NCI-H2029 (cell line): ENCODE measurements around the gene LPCAT1.

Experiments
- DNase-seq: peaks from one replicate; lab custom pipeline; 2025; lab: John Stamatoyannopoulos, UW

Gene LPCAT1

DNA sequence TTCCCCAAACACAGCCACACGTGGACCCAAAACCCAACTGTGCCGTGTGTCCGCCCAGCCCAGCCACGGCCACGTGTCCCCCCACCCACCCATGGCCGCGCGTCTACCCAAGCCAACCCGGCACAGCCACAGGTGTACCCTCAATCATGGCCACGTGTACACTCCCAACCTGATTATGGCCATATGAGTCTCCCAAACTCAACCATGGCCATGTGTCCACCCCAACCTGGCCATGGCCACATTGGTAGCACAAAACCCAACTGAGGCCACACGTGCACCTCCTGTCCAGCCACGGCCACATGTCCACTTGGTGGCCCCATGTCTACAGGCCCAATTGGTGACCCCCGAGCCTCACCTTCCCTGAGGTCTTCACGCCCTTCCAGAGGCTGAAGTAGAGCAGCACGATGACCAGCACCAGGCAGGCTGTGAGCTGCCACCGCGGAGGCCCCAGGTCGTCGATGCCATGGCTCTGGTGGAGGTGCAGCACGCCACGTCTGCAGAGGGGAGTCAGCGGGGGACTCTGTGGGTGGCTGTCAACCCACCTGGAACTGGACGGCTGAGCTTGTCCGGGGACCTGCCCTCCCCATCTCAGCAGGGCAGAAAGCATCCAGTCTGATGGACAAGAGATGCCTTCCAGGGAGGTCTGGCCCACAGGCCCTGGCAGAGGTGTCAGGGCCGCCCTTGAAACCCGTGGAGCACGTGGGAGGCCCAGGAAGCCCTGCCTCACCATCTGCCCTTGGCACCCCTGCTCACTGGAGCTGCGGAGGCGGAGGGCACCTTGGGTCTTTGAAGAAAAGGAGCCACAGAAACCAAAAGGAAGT, 102.0 kb downstream of the LPCAT1 start:
- DNase-seq, result no peak

DNA sequence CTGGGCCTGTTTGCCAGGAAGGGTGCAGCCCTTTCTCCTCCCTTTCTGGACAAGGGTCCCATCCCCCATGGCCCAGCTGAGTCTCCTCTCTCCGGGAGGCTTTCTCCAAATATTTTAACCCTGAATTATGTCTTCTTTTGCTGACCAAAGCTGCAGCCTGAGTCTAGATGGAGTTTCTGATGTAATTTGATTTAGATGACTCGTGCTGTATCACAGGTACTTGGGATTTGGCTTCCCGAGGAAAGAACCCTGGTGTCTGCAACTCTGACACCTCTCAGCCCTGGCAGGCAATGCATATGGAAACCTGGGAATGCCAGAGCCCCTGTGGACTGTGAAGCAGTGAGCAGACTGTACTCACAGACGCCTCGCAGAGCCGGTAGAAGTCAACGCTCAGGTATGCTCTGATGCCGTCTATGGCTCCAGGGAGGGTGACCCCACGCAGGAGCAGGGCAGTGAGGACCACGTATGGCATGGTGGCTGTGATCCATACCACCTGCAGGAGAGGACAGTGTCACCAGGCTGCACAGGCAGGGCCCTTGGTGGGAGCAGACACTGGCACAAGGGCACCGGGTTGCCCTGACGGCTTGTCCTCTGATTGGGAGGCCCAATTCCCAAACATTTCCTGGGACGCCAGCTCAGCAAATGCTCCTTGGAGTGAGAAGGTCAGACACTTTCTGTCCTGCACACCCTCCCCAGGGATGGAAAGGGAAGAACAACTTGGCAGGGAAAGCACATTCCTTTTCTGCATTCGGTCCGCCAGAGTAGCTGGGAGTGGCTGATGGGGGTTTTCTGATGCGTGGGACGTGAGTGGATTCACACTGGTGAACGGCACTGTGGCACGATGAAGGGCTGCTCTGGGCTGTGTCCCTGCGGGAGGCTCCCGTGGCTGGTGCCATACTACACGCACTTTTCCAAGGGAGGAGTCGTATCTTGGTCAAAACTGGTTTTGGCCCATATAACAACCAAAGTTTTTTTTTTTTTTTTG, 103.3 kb downstream of the LPCAT1 start:
- DNase-seq, result no peak

DNA sequence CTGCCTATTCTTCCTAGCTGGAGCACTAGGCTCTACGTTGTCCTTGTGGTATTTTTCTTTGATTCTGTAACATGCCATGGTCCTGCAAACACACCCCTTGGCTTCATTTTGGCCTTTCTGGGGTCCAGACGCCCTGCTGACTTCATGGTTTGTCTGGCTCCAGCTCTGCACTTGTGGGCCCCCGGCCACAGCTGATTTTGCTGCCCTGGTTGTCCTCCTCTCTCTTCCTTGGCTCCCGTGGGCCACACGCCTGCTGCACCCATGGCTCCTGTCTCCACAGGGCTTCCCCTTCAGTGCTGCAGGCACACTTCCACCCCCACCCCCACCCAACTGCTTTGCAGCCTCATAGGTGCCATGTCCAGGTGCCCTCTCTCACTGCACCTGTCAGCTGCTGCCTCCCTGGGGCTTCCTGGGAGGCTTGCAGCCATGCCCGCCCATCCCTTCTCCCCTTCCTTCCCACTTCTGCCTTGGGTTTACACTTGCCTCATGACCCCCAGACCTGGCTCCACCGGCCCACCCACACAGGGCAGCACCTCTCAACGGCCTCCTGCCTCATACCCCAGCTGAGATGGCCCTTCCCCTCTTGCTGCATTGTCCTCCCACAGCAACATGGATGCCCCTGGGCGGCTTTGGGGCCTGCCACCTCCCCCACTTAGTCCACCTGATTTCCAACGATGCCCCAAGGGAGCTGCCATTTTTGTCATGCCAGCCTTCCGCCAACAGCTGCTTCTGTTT, 104.1 kb downstream of the LPCAT1 start:
- no peak for DNase-seq

DNA sequence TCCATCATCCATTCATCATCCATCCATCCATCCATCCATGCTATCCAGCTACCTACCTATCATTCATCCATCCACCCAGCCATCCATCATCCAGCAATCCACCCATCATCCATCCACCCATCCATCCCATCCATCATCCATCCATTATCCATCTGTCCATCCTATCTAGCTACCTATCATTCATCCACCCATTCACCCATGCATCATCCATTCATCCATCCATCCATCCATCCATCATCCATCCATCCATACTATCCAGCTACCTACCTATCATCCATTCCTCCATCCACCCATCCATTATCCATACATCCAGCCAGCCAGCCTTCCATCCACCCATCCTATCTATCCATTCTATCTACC, 104.9 kb downstream of the LPCAT1 start:
- no peak for DNase-seq

DNA sequence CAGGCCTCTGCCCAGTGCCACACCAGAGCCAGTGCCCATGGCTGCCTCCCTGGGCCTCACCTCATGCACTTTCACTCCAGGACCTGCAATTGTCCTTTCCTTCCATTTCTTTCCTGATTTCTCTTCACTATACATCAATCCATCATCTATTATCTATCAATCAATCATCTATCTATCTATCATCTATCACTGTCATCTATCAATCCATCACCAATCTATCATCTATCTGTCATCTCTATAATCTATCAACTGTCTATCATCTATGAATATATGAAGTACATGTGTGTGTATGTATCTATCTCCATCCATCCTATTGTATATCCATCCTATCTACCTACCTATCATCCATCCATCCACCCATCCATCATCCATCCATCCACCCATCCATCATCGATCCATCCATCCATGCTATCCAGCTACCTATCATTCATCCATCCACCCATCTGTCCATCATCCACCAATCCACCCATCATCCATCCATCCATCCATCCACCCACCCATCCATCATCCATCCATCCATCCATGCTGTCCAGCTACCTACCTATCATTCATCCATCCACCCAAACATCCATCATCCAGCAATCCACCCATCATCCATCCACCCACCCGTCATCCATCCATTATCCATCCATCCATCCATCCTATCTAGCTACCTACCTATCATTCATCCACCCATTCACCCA, 105.4 kb downstream of the LPCAT1 start:
- DNase-seq, result no peak

DNA sequence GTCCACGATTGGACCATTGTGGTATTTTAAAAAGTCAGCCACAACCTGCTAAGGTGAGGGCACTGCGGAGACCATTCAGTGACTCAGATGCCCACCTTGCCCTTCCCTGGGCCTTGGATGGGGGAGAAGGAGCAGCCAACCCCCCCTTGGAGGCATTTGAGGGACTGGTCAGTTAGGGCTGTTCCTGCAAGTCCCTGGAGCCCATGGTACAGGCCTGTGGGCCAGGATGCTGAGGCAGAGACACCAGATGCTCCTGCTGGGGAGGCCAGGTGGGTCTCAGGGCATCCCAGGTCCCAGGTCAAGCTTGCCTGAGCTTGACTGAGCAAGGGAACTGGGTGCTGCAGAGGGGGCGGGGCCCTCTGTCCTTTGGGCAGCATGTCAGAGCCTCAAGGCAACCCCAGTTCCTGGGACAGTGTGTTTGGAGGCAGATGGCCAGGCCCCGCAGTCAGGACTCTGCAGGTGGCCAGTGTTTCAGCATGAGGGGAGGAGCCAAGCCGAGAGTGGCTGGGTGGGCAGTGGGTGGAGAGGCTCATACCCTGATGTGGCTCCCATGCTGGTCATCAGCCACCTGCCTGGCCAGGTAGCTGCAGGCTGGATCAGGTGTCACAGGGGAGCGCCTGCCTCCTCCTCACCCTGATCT, 106.1 kb downstream of the LPCAT1 start:
- no peak for DNase-seq

DNA sequence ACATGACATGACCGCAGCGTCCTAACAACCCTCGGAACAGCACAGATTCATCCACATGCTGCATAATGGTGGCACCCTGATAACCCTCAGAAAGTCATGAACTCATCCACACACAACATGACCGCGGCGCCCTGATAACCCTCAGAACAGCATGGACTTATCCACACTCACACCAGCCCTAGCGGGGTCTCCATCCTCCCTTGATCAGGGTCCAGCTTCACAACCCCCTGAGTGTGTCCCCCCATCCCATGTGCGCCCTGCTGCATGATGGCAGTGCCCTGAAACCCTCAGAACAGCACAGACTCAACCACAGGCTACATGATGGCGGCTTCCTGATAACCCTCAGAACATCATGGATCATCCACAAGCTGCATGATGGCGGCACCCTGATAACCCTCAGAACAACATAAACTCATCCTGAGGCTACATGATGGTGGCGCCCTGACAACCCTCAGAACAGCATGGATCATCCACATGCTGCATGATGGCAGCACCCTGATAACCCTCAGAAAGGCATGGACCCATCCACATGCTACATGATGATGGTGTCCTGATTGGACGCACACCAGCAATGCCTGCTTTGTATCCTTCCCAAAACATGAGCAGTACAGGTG, 106.8 kb downstream of the LPCAT1 start:
- DNase-seq, result no peak

DNA sequence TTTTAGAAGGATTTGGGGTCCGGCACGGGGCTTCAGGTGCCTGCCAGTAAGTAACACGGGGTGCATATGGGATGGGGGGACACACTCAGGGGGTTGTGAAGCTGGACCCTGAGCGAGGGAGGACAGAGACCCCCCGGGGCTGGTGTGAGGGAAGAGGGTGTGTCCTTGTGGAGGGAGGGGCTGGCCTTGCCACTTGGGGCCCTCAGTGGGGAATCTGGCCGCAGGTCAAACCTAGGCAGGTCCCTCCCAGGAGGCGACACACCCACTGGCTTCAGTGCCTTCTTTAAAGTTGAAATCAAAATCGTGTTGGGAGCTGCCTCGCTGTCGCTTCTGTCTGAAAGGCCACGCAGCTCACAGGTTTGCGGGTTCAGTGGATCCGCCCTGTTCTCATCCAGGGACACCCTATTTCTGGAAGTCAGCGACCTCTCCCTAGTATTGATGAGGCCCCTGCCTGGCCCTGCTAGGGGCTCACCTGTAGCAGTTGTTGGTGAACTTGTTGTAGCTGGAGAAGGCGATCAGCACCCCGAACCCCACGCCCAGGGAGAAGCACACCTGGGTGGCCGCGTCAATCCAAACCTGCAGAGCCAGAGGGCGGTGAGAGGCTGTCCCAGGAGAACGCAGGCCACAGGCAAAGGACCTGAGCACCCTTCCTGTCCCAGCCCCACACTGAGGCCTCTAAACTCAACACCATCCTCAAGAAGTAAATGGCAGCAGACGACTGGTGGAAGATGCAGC, 108.0 kb downstream of the LPCAT1 start:
- DNase-seq, result no peak

DNA sequence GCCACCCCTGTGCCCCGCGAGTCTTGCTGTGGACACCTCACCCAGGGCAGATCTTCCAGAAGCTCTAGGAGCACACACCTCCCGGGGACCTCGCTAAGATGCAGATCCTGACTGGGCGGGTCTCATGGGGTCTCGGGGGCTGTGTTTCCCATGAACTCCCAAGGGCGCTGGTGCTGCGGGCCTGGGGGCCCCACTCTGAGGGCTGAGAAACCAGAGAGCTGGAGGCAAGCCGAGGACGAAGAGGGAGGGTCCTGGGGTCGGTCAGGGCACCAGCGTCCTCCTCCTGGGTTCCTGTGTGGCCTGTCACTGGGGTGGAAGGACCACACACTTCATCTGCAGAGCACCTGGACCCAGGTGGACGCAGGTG, 108.7 kb downstream of the LPCAT1 start:
- DNase-seq, result no peak

DNA sequence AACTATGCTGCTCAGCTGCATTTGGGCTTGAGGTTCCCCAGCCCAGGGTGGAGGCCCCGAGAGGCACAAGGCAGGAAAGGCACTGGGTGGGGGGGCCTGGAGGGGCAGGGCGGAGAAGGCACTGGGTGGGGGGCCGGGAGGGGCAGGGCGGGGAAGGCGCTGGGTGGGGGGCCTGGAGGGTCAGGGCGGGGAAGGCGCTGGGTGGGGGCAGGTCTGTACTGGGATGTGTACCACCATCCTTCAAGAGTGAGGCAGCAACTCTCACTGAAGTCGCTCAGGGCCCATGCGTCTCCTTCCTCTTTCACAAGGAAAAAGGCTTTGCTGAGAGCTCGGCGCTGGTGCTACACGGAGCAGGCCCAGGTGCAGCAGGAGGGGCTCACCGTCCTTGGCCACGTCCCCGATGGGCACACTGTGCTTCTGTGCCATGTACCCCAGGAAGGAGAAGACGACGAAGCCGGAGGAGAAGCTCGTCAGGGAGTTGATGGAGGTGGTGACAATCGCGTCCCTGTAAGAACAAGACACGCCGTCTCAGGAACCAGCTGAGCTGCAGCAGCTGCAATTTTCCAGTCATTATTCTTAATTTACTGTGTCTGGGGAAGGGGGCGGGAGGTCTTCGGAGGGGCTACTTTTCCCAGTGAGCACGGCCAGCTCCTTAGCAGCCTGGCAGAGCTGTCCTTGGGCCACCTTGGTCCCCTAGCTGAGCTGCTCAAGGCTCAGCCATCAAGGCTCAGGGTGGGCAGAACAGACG, 109.3 kb downstream of the LPCAT1 start:
- no peak for DNase-seq

DNA sequence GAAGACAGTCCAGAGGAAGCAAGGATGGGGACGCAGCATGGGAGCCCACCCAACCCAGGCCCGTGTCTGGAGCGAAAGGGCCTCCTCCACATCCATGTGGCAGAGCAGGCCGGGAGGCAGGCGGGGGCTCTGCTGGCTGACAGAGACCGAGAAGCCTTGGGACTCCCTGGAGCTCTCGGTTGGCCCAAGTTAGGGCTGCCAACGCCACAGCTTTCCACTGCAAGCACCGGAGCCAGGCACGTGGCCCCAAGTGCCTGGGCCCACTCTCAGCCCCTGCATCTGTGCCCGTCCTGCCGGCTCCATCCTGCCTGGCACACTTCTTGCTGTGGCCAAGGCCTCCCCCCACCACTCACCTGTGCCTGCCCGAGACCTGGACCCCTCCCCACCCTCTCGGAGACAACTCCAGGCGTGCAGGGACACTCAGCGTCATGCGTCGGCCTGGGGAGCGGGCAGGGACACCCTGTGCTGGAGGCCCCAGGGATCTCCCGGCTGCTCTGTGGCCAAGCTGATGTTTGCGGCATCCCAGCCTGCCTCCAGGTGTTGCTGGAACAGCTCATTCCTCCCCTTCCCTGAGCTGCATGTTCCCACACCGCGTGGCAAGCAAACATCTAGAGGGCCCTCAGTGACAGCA, 110.0 kb downstream of the LPCAT1 start:
- DNase-seq, result no peak

DNA sequence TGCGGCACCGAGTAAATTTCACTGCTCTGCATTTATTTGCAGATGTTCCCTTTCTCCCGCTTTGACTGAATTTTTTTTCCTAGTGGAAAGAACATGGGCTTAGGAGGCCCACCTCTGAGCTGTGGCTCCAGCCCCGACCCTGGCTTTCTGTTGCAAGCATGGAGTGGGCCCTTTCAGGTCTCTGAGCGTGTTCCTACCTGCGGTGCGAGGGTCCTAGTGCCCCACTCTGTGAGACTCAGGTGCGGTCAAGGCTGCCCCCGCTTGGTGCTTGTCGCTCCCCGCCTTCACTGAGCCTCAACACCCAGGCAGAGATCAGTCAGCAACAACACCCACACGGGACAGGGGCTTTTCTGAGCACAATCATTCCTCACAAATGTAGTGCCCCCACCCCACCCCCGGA, 110.5 kb downstream of the LPCAT1 start:
- DNase-seq, result no peak

DNA sequence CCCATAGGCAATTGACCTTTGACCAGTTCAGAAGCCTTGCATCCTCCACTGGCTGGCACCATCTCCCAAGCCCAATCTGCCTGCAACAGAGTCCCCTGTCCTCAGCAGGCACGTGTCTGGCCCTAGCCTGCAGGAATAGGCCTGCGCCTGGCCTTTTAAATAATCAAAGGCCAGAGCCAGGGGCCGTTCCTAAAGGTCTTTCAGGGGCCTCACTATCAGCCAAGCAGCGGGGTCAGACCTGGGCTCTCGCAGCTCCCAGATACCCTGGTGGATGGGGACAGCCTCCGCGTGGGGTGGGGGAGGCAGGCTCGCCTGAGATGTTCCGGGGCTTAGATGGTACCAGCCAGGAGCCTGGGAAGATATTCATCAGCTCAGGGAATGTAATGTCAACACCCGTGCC, 111.1 kb downstream of the LPCAT1 start:
- no peak for DNase-seq

DNA sequence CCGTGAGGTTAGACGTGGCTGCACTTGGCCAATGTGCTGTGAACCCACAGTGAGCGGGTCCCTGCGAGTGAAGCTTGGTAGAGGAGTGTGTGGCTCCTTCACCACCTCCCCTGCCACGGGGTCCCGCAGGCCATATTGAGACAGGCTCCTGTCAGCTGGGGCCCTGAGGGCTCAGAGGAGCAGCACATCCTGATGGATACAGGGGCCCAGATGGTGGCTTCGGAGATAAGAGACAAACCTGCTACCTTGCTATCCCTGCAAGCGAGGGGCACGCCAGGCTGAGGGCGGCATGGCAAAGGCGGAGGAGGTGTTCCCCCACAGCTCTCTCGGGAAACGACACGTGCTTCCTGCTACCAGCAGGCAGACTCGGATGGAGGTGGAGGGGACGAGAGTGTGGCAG, 111.6 kb downstream of the LPCAT1 start:
- DNase-seq, result no peak
